HG03439 (cell line): Measurements from ENCODE around the gene PRPS1.
"Not testable (repeated sequence)": the region's sequence is repeated elsewhere in the genome, so short reads cannot be mapped to it uniquely, and the experiment has no call there.

Source experiments
- ATAC-seq: cut with Tn5 transposase; IDR thresholded peaks from one replicate; pipeline ENCODE4 v1.9.1; 2021; ENCODE audit warnings: mild to moderate bottlenecking, moderate library complexity; ENCODE audit not compliant: unreplicated experiment

The PRPS1 gene

DNA sequence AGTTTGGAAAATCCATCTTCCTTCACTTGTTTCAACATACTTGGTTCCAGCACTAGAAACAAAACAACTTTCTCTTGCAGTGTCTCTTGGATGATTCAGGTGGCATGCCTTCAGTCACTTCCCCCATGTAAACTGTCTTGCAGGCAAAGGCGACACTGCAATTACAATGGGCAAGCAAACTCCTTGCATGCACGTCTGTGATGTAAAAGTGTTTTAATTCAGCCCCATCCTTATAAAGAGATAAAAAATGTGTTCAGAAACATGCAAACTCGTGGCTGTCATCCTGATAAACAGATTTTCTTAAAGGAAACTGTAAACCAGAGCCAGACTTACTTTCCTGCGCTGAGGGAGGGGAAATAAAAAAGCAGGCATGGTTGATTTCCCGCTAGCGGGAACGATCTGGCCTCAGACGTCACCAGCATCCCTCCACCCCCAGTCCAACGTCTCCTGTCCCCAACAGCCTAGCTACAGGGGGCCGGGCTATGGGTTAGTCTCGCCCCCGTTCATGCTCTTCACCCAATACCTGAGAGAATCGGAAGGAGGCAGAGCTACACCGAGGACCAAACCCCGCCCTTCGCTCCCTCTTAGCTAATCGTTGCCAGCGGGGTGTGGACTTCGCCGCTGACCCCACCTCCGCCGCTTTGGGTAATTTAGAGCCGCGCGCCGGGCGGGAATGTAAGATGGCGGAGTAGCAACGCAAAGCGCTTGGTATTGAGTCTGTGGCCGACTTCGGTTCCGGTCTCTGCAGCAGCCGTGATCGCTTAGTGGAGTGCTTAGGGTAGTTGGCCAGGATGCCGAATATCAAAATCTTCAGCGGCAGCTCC is at the start of gene PRPS1:
TSS of gene PRPS1 (plus strand) at position 673 of the 824 bp plus-strand sequence. CDS start at position 792, 119 bp downstream.
- ATAC-seq: peak; percentile 99

DNA sequence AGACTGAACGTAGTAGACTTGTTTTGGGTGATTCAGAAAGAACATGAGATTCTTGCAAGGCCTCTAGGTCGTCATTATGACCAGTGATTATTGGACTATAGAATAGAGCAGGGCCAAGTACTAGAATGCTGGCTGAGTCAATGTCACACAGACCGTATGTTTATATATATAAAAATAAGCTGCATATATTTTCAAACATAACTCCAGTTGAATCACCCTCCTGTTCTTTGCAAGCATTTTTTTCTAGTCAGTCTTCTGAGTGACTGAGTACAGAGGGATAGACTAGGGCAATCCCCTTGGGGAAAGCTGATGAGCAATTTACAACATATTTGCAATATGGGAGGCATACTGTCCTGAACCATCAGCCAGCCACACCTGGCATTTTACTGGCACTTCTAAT is 48.4 kb upstream of the PRPS1 start:
- ATAC-seq: no peak

DNA sequence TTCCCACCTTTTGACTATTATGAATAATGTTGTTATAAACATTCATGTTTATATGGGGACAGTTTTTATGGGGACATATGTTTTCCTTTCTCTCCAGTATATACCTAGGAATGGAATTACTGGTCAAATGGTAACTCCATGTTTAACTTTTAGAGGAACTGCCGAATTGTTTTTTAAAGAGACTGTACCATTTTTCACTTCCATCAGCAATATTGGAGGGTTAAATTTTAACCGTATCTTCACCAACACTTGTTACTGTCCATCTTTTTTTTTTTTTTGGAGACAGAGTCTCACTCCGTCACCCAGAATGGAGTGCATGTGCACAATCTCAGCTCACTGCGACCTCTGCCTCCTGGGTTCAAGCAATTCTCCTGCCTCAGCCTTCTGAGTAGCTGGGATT is 46.4 kb upstream of the PRPS1 start:
- no peak for ATAC-seq

DNA sequence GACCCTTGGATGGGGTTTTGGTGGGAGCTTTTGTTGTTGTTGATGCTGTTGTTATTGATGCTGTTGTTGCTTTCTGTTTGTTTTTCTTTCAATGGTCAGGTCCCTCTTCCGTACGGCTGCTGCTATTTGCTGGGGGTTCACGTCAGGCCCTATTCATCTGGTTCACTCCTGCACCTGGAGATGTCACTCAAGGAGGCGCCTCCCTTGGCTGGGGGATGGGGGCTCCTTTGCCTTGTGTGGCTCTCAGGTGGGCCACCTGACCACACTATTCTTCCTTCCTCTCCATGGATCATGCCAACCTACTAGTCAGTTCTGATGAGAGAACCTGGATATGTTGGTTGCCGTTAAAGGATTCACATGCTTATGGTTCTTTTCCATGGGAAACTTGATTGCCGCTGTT is 39.1 kb upstream of the PRPS1 start:
- ATAC-seq: no peak

DNA sequence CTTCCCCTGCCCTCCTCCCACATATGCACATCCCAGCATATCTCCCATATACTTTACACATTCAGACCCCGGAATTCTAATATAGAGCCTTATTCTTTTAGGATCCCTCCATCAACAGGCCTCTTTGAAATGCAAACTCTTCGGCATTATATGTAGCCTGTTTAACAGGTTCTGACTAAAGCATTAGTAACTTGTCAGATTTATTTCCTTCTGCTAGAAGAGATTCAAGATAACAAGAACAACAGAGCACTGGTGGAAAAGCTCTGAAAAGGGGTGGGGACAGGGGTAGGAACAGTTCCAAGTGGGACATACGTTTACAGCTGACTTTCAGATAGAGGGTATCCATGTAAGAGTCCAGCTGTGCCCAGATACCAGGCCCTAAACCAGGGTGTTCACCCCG is 31.7 kb upstream of the PRPS1 start:
- no peak for ATAC-seq

DNA sequence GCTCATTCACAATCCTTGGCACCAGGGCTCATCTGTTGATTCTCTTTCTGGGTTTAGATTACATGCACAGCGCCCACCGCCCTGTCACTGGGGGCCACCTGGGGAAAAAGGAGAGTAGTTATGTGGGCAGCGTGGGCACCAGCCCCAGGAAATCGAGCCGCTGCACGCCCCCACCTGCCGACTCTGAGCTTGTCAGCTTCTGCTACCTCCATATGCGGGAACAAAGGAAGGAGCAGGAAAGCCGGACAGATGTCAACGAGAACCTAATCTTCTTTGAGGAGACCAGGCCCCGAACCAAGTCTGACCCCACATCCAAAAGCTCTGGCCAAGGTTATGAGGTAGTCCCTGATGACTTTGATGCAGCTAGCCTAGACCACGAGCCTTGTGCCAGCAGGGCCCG is 31.0 kb upstream of the PRPS1 start:
- no peak for ATAC-seq

DNA sequence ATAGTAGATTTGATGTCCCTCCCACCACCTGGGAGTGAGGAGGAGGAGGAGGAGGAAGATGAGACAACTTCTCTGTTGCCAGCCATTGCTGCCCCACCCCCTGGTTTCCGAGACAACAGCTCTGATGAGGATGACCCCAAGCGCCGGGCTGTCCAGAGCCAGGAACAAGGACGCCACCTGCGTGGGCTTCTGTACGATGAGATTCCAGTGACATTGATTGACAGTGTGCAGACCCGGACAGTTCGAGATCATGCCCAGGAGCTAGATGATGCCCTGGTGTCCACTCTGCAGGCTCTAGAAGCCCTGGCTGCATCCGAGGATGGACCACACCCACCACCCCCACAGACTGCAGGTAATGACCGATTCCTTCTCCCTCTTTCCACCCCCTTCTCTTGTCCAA is 30.5 kb upstream of the PRPS1 start:
- no peak for ATAC-seq

DNA sequence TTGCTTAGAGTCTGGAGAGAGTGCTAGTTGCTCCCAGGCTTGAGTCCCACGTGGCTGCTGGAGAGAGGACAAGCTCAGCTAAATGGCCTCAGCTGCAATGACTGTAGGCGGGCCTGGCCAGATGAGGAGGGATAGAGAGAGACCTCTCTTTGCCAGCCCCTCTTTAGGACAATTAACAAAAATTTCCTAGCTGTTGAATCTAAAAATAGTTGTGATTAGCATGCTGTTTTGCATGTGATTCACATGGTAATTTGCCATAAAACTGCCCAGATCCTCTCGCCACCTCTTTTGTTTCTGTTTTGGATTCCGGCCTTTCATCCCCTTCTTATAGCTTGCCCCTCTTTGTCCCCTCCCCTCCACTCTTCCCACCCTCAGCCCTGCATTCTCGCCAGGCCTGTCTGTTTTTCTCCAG is 28.9 kb upstream of the PRPS1 start:
- no peak for ATAC-seq

DNA sequence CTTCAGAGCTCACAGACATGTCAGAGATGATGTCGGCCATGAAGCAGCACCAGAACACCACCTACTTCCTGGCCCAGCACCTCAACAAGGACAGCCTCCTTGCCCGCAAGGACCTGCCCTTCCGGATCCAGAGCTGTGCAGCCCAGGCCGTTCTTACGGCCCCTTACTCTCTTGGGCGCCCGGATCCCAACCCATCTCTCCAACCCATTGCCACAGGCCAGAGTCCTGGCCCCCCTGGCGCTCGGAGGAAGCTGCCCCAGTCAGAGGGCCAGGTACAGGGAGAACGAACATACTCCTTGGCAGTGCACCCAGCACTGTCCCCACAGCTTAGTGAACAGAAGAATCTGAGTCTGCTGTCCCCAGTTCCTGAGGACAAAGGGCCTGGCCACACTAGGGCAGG is 27.9 kb upstream of the PRPS1 start:
- no peak for ATAC-seq

DNA sequence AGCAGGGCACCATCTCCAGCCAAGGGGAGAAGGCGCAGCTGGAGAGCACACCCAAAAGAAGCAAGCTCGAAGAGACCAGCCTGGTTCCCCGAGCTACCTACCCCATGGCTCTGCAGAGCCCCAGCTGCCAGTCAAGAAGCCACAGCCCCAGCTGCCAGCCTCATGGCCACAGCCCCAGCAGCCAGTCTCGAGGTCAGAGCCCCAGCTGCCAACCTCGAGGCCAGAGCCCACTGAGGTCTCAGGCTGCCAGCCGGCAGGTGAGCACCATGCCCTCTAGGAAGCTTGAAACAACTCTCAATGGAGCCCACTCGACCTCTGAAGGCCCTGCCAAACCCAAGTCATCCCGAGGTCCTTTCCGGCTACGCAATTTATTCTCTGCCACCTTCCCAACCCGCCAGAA is 27.0 kb upstream of the PRPS1 start:
- ATAC-seq: no peak

DNA sequence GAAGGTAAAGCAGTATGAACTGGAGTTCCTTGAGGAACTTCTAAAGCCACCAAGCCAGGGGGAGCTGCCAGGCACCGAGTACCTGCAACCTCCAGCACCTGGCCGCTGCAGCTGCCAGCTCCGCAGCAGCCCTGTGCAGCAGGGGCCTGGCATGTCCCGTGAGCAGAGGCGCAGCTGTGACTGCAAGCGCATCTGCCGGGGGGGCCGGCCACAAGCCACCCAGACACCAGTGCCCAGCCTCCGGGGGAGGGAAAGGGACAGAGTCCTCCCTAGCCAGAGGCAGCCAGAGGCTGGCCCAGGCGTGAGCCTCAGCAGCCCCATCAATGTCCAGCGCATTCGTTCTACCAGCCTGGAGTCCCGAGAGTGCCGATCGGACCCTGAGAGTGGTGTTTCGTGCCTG is 26.6 kb upstream of the PRPS1 start:
- no peak for ATAC-seq

DNA sequence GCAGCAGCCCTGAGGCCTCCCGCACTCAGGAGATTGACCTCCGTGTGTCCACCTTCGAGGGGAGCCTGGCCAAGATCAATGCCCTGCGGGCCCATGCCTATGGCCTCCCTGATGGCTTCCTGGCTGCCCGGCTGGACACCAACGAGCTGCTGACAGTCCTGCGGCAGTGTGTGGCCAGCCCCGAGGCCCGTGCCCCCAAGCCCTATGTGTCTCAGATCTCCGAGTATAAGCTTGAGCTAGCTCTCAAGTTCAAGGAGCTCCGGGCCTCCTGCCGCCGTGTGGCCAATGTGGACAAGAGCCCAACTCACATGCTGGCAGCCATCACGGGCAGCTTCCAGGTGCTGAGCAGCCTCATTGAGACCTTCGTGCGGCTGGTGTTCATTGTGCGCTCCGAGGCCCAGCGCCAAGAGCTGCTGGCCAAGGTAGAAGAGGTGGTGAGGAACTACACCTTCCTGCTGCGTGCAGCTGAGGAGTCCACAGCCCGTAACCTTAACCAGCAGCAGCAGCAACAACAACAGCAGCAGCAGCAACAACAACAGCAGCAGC is 25.5 kb upstream of the PRPS1 start:
- no peak for ATAC-seq

DNA sequence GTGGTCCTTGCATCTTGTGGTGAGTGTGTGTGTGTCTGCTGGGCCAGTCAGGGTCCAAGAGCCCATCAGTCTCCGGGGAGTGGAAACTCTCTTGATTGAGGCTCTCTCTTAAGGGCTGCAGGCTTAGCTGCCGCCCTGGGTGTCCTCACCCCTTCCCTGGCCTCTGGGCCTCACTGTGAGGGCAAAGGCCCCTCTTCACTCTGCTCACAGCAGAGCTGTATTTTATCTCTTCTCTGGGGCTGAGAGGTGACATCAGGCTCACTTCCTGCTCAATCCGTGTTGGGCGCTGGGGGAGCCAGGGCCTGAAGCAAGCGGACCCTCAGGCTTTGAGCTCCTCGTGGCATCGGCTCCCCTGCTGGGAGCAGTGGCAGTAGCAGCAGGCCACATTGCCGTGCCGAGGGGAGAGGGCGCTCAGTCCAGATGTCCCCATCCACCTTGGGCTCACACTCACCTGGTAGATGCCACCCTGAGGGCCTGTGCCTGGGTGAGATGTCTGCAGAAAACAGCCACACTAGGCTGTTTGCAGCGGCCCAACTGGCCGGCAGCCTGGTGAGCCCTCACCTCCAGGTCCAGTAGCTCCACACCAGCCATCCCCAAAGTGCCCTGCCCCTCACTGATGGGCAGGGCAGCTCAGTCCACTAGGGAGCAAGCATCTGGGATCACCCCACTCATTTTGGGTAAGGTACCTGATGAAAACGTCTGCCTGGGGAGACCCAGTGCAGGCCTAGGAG is 24.7 kb upstream of the PRPS1 start:
- ATAC-seq: no peak

DNA sequence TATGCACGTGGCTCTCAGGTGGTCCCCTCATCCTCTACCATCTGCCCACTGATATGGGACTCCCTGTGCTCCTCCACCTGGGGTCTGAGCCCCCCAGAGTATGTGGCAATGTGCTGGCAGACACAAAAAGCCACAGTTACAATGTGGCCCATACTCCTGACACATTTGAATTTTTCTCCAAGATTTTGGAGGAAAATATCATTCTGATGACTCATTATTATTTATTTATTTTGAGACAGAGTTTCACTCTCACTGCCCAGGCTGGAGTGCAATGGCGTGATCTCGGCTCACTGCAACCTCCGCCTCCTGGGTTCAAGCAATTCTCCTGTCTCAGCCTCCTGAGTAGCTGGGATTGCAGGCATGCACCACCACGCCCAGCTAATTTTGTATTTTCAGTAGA is 19.2 kb upstream of the PRPS1 start:
- not testable (repeated sequence) for ATAC-seq

DNA sequence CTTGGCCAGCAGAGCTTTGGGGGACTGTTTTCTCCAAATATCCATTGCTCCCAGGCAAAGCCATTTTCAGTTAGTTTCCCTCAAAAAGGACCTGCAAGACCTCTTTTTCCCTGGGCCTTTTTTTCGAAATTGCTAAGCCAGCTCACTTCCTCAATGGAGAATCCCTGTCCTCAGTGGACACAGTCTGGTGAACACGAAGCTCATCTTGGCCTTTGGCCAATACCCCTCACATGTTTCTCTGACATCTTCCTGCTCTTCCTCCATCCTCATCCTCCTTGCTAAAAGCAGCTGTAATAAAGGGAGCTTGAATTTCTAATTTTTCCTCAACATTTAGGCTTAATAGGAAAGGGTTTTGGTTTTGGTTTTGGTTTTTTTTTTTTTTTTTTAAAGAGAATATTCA is 17.6 kb upstream of the PRPS1 start:
- ATAC-seq: no peak

DNA sequence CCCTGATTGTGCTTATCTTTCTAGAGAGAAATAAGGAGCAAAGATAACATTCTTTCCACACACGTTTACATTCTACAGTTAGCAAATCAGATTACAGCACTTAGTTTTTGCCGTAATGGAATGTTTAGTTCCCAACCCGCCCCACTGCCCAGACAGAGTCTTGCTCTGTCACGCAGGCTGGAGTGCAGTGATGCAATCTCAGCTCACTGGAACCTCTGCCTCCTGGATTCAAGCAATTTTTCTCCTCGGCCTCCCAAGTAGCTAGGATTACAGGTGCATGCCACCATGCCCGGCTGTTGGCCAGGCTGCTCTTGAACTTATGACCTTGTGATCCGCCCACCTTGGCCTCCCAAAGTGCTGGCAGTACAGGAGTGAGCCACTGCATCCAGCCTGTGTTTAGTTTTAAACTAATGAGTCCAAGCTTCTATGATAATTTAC is 8.4 kb upstream of the PRPS1 start:
- ATAC-seq: no peak

DNA sequence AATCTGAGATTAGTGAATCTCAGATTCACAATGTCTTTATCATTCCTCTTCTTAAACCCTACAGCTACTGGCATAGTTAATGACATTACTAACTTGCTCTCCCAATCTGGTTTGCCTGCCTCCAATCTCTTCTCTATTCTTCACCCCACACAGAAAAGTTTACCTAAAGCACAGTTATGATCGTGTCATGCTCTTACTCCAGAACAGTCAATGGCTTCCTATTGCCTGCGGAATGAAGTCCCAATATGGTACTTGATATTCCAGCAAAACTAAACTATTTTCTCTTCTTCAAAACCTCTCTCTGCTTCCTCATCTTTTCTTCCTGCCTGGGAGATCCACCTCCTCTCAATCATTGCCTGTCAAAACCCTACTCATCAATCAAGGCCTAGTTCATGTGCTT is 3.4 kb upstream of the PRPS1 start:
- no peak for ATAC-seq

DNA sequence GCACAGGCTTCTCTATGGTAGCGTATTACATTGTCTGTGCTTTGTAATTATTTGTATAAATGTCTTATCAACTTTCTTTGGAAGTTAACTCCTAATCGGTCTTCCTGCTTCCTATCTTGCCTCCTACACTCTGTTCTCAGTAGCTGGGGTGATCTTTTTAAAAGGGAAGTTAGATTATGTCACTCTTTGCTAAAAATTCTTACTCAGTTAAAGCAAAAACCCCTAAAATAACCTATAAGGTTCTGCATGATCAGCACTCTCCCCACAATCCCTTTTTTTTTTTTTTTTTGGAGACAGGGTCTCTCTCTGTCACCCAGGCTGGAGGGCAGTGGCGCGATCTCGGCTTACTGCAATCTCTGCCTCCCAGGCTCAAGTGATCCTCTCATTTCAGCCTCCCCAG is 2.6 kb upstream of the PRPS1 start:
- no peak for ATAC-seq

DNA sequence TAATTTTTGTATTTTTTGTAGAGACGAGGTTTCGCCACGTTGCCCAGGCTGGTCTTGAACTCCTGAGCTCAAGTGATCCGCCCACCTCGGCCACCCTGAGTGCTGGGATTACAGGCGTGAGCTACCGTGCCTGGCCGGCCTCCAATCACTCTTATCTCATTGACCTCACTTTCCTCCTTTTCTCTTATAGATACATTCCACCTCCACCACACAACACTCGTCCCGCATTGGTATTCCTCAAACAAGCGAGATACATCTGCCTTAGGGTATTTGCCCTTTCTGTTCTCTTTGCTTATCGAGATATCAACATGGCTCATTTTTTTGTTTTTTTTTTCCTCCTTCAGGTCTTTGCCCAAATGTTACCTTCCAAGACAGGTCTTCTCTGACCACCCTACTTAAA is 1.8 kb upstream of the PRPS1 start:
- no peak for ATAC-seq

DNA sequence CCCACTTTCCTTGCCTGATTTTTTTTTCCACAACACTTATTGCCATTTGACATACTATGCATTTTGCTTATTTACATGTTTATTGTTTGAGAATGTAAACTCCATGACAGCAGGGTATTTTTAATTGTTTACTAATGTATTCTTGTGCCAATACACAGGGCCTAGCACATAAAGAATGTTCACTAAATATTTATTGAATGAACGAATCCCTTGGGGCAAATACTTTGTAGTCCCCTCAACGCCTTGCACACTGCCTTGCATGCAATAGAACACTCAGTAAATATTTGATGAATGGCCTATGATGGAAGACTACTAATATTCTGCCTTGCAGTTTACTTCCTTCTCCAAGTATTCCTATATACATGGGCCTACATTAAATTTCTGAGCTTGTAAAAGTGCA is 1.4 kb upstream of the PRPS1 start:
- ATAC-seq: no peak

DNA sequence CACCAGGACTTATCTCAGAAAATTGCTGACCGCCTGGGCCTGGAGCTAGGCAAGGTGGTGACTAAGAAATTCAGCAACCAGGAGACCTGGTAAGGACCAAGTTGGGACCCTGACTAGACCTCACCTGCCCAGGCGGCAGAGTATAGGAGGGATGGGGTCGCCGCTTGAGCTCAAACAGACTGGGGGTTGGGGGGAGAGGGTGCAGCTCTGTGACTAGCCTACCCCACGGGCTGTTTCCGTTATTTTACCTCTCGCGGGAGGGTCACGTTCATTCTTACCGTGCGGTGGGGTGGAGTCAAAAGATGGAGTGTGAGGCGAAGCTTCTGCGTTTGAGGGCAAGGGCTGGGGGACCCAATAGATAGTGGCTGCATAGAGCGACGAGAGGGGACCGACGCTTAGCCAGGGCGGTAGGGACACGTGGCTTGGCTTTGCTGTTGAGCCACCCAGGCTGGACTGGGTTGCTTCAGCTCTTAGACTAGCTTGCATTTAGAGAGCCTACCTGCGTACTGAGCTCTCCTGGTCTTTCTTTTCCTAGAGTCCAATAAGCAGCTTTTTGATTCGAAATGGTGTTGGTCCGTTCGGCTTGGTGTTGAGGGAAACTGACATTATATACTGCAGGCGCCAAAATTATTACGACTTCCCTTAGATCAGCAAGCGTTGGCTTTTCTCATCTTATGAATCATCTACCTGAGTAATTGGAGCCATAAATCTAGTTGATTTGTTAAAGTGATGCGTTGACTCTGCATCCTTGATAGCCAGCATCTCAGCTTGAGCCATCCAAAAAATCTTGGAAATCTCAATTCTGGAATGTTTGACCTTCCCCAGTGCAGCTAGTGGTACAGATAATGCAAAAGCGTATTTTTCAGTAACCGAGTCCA is 591 bp downstream of the PRPS1 start:
- peak; percentile 41 for ATAC-seq
